ENCODE measurements around the gene TMED1. TPM values are rescaled to one million over a fixed set of nuclear protein-coding genes. Genes with fewer than 3 reads are reported as not detected.

TMED1 gene
- total and polyA plus RNA-seq, 9 of the 15 experiments (the other 6 are each of a cell fraction or from before 2014, with no cell fraction given), result 0.86 to 30.2 (median 23.5) TPM

- peak; percentile 100 for TF ChIP-seq ZNF592 (IDR thresholded peaks at IDR 0.05)
- 0 out of 2 replicates have a peak, but pooled peaks have one; percentile 62 for TF ChIP-seq ZNF830 (CRISPR knock-in tag; IDR thresholded peaks at IDR 0.05)
- no peak for TF ChIP-seq CREBBP (IDR thresholded peaks at IDR 0.05; ENCODE audit: low read depth, low read length)
- peak; percentile 61 for TF ChIP-seq HNRNPLL (IDR thresholded peaks at IDR 0.05; ENCODE audit: low read depth, low read length, poor library complexity, severe bottlenecking)
- TF ChIP-seq ZNF165 (CRISPR knock-in tag; IDR thresholded peaks at IDR 0.05; ENCODE audit: borderline replicate concordance), result peak; percentile 52; the same call in 1 of the 2 replicates
- no peak for TF ChIP-seq COPS2 (conservative IDR thresholded peaks at IDR 0.05)
- TF ChIP-seq FOXK2 (conservative IDR thresholded peaks at IDR 0.05 in 1 of 2, IDR thresholded peaks at IDR 0.05 in 1 of 2; ENCODE audit: low read depth in 2 of 2), result peak in 1 of 2 experiments; percentile 43; a peak in 1 of 4 replicates
- TF ChIP-seq CSDE1 (IDR thresholded peaks at IDR 0.05), result no peak
- TF ChIP-seq ZNF436 (CRISPR knock-in tag; IDR thresholded peaks at IDR 0.05), result no peak
- TF ChIP-seq ZNF197 (CRISPR knock-in tag; IDR thresholded peaks at IDR 0.05; ENCODE audit: low read depth), result peak; percentile 91
- no peak for TF ChIP-seq NFATC3 (IDR thresholded peaks at IDR 0.05)
- TF ChIP-seq CEBPB (tag; IDR thresholded peaks at IDR 0.05), result no peak
- TF ChIP-seq DPF2 (IDR thresholded peaks at IDR 0.05), result peak; percentile 13; the same call in 1 of the 2 replicates
- no peak for TF ChIP-seq ZNF408 (CRISPR knock-in tag; IDR thresholded peaks at IDR 0.05; ENCODE audit: low read depth)
- no peak for TF ChIP-seq ZFPM2 (CRISPR knock-in tag; IDR thresholded peaks at IDR 0.05)
- TF ChIP-seq MEF2A (IDR thresholded peaks at IDR 0.05; ENCODE audit: control insufficient read depth, low read depth, low read length), result peak; percentile 98
- peak; percentile 58; the same call in 1 of the 2 replicates for TF ChIP-seq CEBPG (CRISPR knock-in tag; IDR thresholded peaks at IDR 0.05)
- no peak for TF ChIP-seq CEBPG (tag; conservative IDR thresholded peaks at IDR 0.05 in 1 of 2, IDR thresholded peaks at IDR 0.05 in 1 of 2)
- TF ChIP-seq ZNF655 (CRISPR knock-in tag; IDR thresholded peaks at IDR 0.05), result no peak
- TF ChIP-seq E2F8 (IDR thresholded peaks at IDR 0.05; ENCODE audit: low read depth, partially characterized antibody), result peak; percentile 93
These were observed 693 bp upstream of the TMED1 start (continued) for GRCh38 chr19:10836479-10837330.

Data from K562 (cell line).